DOHH2 (cell line): Measurements from ENCODE around the gene MAML2.

Experiments used
- CTCF ChIP-seq: fragments of 200-600 bp; sonication (generic); IDR thresholded peaks from one replicate; pipeline ENCODE4 v1.5.1; 2014; ENCODE audit warnings: antibody characterized with exemption, mild to moderate bottlenecking, low read depth, low read length; ENCODE audit not compliant: poor library complexity, severe bottlenecking
- EZH2phosphoT487 ChIP-seq: fragments of 200-600 bp; sonication (generic); IDR thresholded peaks from 2 replicates; pipeline ENCODE4 v1.6.1; 2017; ENCODE audit warnings: borderline replicate concordance, mild to moderate bottlenecking, antibody characterized with exemption, low read length, moderate library complexity, mixed read lengths

GRCh38 chr11:96322775-96323641, 20.0 kb downstream of the MAML2 start:
- TF ChIP-seq CTCF (no peak), EZH2phosphoT487 (no peak)
